GM21515 (cell line): Measurements from ENCODE around the gene NPIPB12.
"Not testable (repeated sequence)": the region's sequence is repeated elsewhere in the genome, so short reads cannot be mapped to it uniquely, and the experiment has no call there.

Experiments used
- ATAC-seq: cut with Tn5 transposase; IDR thresholded peaks from one replicate; pipeline ENCODE4 v1.9.1; 2021; ENCODE audit not compliant: unreplicated experiment

NPIPB12 gene

DNA sequence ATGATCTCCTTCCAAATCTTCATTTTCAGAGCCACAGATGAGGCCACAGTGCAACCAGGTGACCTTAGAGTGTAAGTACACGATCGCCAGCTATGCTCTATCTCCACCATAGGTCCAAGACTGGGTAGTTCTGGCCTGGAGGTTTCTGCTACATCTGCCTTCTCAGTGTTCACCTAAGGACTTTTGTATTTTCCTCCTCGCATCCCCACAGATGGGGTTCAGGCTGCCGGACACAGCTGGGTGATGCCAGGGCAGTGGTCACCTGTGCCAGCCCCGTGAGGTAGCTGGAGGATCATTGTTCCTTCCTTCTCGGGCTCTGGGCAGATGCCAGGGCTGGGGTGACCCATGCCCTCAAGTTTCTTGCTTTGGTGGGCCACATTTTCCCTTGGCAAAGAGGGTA lies at the start of gene NPIPB12:
Gene NPIPB12 (minus strand): TSS at position 101 of the 400 bp plus-strand sequence.
- ATAC-seq, result not testable (repeated sequence)

DNA sequence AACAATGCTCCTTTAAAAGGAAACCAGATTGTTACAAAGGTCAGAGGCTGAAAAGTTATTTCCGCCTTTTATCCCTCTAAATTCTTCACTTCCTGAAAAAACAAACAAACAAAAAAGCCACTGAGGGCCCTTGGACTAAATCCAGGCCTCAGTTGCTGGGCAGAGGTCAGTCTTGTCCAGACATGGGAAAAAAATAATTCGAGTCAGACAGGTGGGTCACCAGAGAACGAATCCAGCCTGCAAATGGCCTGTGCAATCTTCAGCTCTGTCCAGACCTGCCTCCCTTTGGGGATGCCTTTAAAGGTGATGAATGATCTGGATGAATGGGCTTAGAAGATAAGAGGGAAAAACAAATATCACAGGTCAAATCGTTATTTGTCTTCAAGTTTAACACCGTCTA lies 15.3 kb upstream of the NPIPB12 start:
- not testable (repeated sequence) for ATAC-seq

DNA sequence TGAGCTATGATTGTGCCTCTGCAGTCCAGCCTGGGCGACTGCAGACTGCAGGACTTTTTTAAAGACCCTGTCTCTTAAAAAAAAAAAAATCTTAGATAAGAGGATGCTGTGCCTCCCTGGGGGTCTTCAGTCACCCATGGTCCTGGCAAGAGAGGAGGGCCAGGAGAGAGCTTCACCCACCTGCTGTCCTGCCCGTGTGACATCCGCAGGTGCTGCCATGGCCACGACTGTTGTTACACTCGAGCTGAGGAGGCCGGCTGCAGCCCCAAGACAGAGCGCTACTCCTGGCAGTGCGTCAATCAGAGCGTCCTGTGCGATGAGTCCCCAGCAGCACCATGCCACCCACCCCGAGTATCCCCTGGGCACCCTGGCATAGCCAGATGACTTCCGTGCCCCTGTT lies 23.9 kb downstream of the NPIPB12 start:
- not testable (repeated sequence) for ATAC-seq

DNA sequence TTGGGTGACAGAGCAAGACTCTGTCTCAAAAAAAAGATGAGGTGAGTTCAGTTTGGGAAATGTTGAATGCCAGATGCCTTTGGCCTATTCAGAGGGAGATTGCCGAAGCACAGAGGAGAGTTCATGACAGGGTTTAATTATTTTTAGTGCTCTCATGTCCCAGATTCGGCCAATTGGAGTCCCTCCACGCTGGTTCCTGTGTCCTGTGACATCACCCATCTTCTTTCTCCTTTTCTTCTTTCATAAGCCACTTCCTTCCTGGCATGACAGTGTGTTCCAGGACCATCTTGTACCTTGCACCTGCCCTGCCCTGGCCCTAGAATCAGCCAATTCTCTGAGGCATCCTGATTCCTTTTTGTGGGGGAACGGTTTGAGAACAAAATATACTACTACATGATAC lies 34.1 kb downstream of the NPIPB12 start:
- not testable (repeated sequence) for ATAC-seq

DNA sequence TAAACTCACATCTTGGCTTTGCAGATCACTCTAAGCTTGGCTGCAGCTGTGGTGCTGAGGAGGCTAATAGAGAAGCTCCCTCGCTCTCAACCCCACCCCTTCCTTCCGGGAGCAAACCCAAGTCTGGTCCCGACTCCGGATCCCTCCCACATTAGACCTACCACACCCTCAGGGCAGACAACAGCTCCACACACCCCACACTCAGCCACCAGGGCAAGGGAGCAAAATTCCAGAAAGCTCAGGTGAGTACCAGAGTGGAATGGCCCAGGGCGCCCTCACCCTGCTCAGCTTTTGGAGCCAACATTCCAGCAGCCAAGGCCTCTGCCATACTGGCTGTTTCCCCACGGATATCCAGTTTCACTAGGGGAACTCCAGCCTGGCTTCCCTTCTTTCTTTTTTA lies 36.5 kb downstream of the NPIPB12 start:
- ATAC-seq, result peak; percentile 48

DNA sequence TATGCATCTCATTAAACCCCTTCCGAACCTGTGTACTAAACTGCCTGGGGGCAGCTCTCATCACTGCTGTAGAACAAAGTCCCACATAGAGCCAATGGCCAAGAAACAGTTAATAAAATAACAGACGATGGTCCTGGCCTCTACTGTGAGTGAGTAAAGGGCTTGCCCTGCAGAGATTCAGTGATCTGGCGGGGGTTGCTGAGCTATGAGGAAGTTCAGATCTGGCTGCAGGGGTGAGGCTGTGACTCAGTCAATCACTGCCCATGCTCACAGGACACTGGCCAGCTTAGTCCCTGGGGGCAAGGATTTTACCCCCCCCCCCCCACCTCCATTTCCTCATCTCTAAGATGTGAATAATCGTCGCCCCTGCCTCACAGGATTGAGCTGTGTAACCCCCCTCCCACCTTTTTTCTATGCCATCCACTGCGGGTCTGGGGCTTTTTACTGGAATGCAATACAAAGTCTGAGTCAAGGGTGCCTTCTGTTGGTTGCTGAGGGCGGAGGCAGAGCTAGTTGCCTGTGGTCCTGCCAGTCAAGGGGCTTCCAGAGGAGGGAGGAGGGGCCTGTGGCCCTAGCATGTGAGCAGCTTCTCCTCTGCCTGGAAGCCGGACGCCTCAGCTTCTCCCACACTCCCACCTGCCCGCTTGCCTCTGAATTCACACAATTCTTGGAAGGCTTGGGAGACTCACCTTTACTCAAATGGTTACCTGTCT lies 38.4 kb downstream of the NPIPB12 start:
- ATAC-seq, result not testable (repeated sequence)

DNA sequence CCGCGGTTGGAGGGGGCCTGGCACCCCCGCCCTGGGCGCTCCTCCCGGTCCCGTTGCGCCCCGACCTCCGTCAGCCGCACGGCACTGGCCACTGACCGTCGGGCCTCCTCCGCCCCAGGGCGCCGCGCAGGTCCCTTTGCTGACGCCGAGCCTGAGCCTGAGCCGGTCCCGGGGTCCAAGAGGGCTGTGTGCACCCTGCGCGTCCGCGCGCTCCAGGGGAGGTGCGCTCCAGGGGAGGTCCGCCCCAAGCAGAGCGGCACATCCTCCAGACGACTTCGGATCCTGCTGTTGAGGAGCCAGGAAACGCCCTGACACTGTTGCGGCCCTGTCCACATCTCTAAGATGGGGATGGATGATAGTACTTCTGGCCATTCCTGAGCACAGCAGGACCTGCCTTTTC lies 39.3 kb downstream of the NPIPB12 start:
- ATAC-seq, result not testable (repeated sequence)

DNA sequence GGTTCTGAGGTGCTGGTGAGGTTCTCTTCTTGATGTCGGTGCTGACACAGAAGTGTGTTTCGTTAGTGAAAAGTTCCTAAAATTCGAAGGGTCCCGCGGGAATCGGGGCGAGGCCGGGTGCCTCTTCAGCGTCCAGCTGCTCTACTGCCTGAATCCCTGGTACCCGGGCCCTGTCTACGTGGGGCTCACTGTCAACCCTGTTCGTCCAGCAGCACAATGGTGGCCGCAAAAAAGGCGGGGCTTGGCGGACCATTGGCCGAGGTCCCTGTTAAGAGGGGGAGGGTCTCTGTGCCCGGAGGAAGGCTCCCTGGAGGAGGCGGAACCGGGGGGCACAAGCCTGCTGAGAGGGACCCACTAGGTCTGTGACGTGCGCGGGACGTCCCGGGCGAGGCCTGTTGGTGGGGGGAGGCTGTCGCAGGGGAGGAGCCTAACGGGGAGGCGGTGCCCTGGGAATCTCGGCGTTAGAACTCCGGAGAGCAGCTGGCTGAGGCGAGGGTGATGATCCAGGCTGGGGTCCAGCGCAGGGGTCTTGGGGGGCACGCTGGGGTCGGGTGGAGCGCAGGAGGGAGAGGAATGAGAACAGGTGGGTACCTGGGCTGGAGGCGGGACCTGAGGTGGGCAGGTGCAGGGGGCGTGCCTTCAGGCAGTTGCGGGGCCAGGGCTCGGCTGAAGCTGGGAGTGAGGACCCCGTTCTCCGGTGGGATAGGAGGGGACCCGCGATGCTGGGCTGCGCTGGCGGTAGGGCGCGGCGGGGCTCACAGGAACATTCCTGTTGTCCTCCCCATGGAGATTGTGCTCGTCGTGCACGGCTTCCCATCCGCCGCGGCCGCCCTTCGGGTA lies 40.0 kb downstream of the NPIPB12 start:
- ATAC-seq, result not testable (repeated sequence)

DNA sequence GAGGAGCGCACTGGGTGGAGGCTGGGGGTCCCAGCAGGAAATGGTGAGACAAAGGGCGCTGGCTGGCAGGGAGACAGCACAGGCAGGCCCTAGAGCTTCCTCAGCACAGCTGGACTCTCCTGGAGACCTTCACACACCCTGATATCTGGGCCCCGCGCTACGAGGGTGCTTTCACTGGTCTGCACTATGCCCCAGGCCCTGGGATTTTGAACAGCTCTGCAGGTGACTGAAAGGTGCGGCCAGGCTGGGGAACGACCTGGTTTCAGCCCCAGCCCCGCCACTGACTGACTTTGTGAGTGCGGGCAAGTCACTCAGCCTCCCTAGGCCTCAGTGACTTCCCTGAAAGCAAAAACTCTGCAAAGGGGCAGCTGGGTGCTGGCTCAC lies 45.6 kb downstream of the NPIPB12 start:
- not testable (repeated sequence) for ATAC-seq

DNA sequence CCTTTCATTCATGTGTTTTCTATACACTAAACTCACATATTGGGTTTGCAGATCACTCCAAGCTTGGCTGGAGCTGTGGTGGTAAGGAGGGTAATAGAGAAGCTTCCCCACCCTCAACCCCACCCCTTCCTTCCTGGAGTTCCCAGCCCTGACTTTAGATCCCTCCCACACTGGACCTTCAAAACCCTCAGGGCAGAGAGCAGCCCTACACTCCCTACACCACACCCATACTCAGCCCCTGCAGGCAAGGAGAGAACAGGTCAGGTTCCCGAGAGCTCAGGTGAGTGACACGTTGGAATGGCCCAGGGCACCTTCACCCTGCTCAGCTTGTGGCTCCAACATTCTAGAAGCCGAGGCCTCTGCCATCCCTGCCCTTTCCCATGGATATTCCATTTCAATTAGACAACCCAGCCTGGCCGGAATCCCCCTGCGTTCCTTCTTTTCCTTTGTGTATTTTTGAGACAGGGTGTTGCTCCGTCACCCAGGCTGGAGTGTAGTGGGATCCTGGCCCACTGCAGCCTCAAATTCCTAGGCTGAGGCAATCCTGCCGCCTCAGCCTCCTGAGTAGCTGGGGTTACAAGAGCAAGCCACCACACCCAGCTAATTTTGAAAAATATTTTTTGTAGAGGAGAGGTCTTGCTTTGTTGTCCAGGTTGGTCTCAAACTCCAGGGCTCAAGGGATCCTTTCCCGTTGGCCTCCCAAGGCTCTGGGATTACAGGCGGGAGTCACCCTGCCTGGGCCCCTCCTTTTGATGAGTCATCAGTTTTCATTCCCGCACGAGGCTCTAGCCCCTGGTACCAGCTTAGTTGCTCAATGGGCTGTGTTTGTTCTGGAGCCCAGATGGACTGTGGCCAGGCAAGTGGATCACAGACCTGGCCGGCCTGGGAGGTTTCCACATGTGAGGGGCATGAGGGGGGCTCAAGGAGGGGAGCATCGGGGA lies 46.2 kb downstream of the NPIPB12 start, which contains the start of gene SULT1A4:
Gene SULT1A4 (plus strand): TSS at position 208 of the 941 bp plus-strand sequence. CDS start 1,473 bp downstream, outside the sequence.
- not testable (repeated sequence) for ATAC-seq

DNA sequence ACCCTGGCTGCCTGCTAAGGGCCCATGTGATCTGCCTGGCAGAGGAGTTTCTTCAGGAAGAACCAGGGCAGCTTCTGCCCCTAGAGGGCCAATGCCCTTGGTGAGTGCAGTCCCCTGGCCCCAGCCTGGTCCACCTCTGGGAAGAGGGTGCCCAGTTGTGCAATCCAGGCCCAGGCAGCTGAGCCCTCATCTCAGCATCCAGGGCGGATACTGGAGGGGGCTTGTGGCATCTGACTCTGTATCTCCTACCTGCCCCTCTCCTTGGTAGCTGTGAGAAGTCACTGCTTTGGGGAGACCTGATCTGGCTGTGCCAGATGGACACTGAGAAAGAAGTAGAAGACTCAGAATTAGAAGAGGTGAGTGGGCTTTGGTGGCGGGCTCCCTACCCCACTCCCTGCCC lies 48.5 kb downstream of the NPIPB12 start:
- not testable (repeated sequence) for ATAC-seq

DNA sequence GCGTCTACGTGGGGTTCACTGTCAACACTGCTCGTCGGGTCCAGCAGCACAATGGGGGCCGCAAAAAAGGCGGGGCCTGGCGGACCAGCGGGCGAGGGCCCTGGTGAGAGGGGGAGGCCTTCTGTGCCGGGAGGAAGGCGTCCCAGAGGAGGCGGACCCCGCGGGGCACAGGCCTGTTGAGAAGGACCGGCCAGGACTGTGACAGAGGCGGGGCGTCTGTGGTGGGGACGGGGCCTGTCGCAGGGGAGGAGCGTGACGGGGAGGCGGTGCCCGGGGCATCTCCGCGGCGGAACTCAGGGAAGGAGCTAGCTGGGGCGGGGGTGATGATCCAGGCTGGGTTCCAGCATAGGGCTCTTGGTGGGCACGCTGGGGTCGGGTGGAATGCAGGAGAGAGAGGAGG lies 51.4 kb downstream of the NPIPB12 start:
- peak; percentile 53 for ATAC-seq

DNA sequence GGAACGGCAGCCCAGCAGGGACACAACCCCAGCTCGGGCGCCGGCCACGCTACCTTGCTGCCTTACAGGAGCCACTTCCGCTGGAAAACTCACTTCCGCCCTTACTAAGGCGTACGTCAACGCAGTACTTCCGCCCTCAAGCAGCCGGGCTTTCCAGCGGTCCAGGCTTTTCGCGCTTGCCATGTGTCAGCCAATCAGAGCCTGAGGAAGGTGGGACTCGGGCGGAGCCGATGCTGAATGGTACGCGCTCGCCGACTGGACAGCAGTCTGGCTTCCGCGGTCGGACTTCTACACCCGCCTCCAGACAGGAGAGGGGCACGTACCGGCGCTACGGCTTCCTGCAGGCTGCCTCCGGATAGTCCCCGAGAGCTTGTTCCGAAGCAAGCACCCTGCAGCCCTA lies 51.9 kb downstream of the NPIPB12 start, which contains the start of the genes BOLA2 and SLX1B:
Gene BOLA2 (minus strand): TSS at position 83 of the 400 bp plus-strand sequence. CDS start 98 bp downstream, outside the sequence.
Gene SLX1B (plus strand): TSS at position 265 of the 400 bp plus-strand sequence.
- ATAC-seq, result peak; percentile 79

DNA sequence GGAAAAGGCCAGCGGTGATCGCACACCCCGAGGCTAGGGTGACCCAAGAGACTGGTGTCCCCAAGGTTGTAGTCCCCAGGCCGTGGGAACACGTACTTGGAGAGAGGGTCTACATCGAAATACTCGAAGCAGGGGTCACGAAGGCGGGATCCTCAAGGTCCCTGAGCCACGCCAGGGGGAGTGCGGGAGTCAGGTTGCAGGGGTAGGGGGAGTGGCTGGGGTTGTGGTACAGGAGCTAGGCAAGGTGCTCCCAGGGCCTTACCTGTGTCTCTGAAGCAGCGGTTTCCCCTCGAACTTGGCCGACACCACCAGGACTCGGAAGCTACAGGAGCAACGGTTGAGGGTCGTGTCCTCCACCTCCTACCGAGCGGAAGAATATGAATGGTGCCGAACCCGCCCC lies 52.5 kb downstream of the NPIPB12 start:
- peak; percentile 14 for ATAC-seq
